Measurements from ENCODE around the gene TMEM150A.
A peak's percentile ranks its signal among the peaks of the same experiment; 100 is the strongest.

Gene TMEM150A

GRCh38 chr2:85597241-85597640, 5.3 kb downstream of the TMEM150A start:
- no peak for TF ChIP-seq CTCF (IDR thresholded peaks at IDR 0.05)
- Histone ChIP-seq H3K36me3 (peaks cover 39% of the 10 kb centered on the region), H3K9me3 (no peaks in the 10 kb centered on the region), H3K27ac (no peak overlapping the region), H3K4me1 (ENCODE audit: control insufficient read depth in 1 of 2, insufficient read depth in 1 of 2, low read depth in 1 of 2, low read length in 1 of 2) (peaks cover 32 to 39% of the 10 kb centered on the region in 2 experiments), H3K27me3 (peaks cover 6% of the 10 kb centered on the region), H3K4me3 (ENCODE audit: low read depth in 1 of 2, low read length in 1 of 2) (no peak overlapping the region)

GRCh38 chr2:85596486-85597143, 5.9 kb downstream of the TMEM150A start:
- no peak for TF ChIP-seq CTCF (IDR thresholded peaks at IDR 0.05)
- no peaks in the 10 kb centered on the region for H3K9me3 ChIP-seq
- H3K27me3 ChIP-seq = peaks cover 1% of the 10 kb centered on the region
- peak overlapping the region; percentile 97 for H3K27ac ChIP-seq
- peaks cover 27 to 35% of the 10 kb centered on the region in 2 experiments for H3K4me1 ChIP-seq (ENCODE audit: control insufficient read depth in 1 of 2, insufficient read depth in 1 of 2, low read depth in 1 of 2, low read length in 1 of 2)
- H3K36me3 ChIP-seq = peaks cover 39% of the 10 kb centered on the region
- H3K4me3 ChIP-seq (ENCODE audit: low read depth in 1 of 2, low read length in 1 of 2) = peak overlapping the region; percentile 93 to 97

GRCh38 chr2:85596026-85596333, 6.5 kb downstream of the TMEM150A start:
- Histone ChIP-seq H3K27ac (peak overlapping the region; percentile 97), H3K9me3 (no peaks in the 10 kb centered on the region), H3K4me1 (ENCODE audit: control insufficient read depth in 1 of 2, insufficient read depth in 1 of 2, low read depth in 1 of 2, low read length in 1 of 2) (peaks cover 32 to 39% of the 10 kb centered on the region in 2 experiments), H3K36me3 (peaks cover 39% of the 10 kb centered on the region), H3K27me3 (no peaks in the 10 kb centered on the region), H3K4me3 (ENCODE audit: low read depth in 1 of 2, low read length in 1 of 2) (peak overlapping the region; percentile 93 to 97)
- TF ChIP-seq CTCF (IDR thresholded peaks at IDR 0.05) = no peak

GRCh38 chr2:85595301-85596025, 7.0 kb downstream of the TMEM150A start, which contains the start of gene RNF181:
Gene RNF181, plus strand, starts transcription at chr2:85595745. Its CDS starts 19 bp downstream, at chr2:85595764.
- peak within 1 kb of the TSS; percentile 93 to 97 for H3K4me3 ChIP-seq (ENCODE audit: low read depth in 1 of 2, low read length in 1 of 2)
- H3K27me3 ChIP-seq = no peaks in the 10 kb centered on the region

GRCh38 chr2:85594715-85595300, 7.7 kb downstream of the TMEM150A start:
- peak overlapping the region; percentile 97 for H3K27ac ChIP-seq
- peaks cover 33% of the 10 kb centered on the region for H3K36me3 ChIP-seq
- no peaks in the 10 kb centered on the region for H3K27me3 ChIP-seq
- peaks cover 43 to 51% of the 10 kb centered on the region in 2 experiments for H3K4me1 ChIP-seq (ENCODE audit: control insufficient read depth in 1 of 2, insufficient read depth in 1 of 2, low read depth in 1 of 2, low read length in 1 of 2)
- H3K9me3 ChIP-seq = no peaks in the 10 kb centered on the region
- TF ChIP-seq CTCF (IDR thresholded peaks at IDR 0.05) = no peak
- peak overlapping the region; percentile 93 to 97 for H3K4me3 ChIP-seq (ENCODE audit: low read depth in 1 of 2, low read length in 1 of 2)

More at GRCh38 chr2:85595301-85596025, 7.0 kb downstream of the TMEM150A start, which contains the start of gene RNF181:
- peak within 1 kb of the TSS; percentile 97 for H3K27ac ChIP-seq
- H3K4me1 ChIP-seq (ENCODE audit: control insufficient read depth in 1 of 2, insufficient read depth in 1 of 2, low read depth in 1 of 2, low read length in 1 of 2) = peaks cover 37 to 44% of the 10 kb centered on the region in 2 experiments
- no peaks in the 10 kb centered on the region for H3K9me3 ChIP-seq
- no peak for TF ChIP-seq CTCF (IDR thresholded peaks at IDR 0.05)
- H3K36me3 ChIP-seq = peaks cover 39% of the 10 kb centered on the region

All from neutrophil (primary cell).